IPS DF 6.9 (cell line): ENCODE measurements around the gene DLL3.
A peak's percentile ranks its signal among the peaks of the same experiment; 100 is the strongest.

Source experiments
- DNase-seq: peaks from one replicate; pipeline ENCODE4 v3.0.0-alpha.2; 2013; ENCODE audit warnings: low read depth, low spot score
- H3K27ac ChIP-seq: one replicate; pipeline ENCODE4 v1.5.1; 2013; ENCODE audit warnings: low read length, control low read depth
- H3K27me3 ChIP-seq: 2 replicates; pipeline ENCODE4 v1.6.1; 2013; ENCODE audit warnings: mild to moderate bottlenecking, low read length; ENCODE audit not compliant: control insufficient read depth, insufficient read depth
- H3K36me3 ChIP-seq: 2 replicates; pipeline ENCODE4 v1.6.1; 2013; ENCODE audit warnings: low read length; ENCODE audit not compliant: control insufficient read depth, insufficient read depth
- H3K4me1 ChIP-seq: 2 replicates; pipeline ENCODE4 v1.6.1; 2013; ENCODE audit warnings: low read length; ENCODE audit not compliant: control insufficient read depth, insufficient read depth
- H3K4me3 ChIP-seq: 2 replicates; pipeline ENCODE4 v1.5.1; 2013; ENCODE audit warnings: mild to moderate bottlenecking, low read length
- H3K9me3 ChIP-seq: 2 replicates; pipeline ENCODE4 v1.6.1; 2013; ENCODE audit warnings: low read length, inconsistent platforms; ENCODE audit not compliant: control insufficient read depth, insufficient read depth
- WGBS: extraction: QIAGEN DNeasy Blood & Tissue Kit; methylation state at CpG from one replicate; pipeline ENCODE4 v1.1.7; 2013; ENCODE audit warnings: mixed read lengths, missing lambda C conversion rate; ENCODE audit not compliant: insufficient read length, insufficient coverage; 5-methylcytosine and 5-hydroxymethylcytosine counted together

DLL3 gene

DNA sequence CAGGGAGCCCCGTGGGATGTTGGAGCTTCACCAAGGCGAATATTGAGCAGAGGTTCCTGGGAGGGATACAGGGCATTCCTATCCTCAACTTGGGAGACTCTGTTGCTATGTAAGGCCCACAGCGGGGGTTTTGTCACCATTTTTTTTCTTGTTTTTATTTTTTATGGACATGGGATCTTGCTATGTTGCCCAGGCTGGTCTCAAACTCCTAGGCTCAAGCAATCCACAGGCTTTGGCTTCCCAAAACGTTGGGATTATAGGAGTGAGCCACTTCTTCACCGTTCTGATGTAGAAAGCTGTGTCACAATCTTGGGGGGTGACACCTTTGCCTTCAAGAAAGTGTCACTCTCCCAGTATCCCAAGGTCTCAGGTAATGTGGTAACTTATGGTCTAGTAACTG, 2.6 kb downstream of the DLL3 start:
- DNase-seq, result no peak
- no CpG with 5 or more reads among the region's 5 CpGs for WGBS
- Histone ChIP-seq H3K27ac (no peak overlapping the region), H3K27me3 (peaks cover 19% of the 10 kb centered on the region), H3K9me3 (no peaks in the 10 kb centered on the region), H3K36me3 (no peaks in the 10 kb centered on the region), H3K4me3 (no peak overlapping the region), H3K4me1 (peaks cover 3% of the 10 kb centered on the region; the same call in 1 of the 2 replicates)

DNA sequence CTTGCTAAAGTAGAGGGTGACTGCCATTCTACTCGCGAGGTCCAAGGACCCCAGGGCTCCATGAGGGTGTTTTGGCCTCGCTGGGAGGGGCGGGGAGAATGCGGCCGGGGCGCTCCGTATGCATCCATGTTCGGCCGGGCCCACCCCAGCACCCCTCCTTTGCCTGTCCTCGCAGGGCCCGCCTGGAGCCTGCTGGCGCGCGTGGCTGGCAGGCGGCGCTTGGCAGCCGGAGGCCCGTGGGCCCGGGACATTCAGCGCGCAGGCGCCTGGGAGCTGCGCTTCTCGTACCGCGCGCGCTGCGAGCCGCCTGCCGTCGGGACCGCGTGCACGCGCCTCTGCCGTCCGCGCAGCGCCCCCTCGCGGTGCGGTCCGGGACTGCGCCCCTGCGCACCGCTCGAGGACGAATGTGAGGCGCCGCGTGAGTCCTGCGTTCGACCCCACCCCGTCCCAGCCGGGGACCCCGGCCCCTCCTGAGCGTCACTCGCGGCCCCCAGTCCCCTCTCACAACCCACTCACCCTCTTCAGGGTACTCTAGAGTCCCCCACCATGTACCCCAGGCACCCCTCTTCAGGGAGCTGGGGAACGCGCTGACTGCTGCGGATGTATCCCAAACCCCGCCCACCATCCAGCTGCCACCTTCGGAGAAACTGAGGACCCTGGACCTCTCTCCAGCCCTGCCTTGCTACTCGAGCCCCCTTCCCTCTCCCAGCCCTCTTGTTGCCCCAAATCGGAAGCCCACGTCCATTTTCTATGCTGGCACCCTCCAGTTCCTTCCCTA, 4.1 kb downstream of the DLL3 start:
- DNase-seq, result no peak
- WGBS, result no CpG with 5 or more reads among the region's 69 CpGs
- H3K9me3 ChIP-seq, result no peaks in the 10 kb centered on the region

DNA sequence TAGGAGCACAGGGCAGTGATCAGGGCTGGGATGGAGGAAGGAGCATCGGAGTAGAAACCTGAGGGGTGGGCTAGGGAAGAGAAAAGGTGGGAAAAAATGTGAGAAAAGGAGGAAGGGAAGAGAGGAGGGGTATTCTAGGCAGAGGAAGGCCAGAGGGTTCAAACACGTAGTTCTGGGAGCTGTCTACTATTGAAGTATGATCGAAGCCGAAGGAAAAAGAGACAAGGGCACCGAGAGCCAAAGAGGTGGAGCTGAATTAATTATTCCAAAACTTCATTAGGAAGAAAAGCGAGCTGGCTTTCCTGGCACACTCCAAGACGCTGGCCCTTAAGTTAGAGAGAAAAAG, 7.8 kb downstream of the DLL3 start:
- Histone ChIP-seq H3K36me3 (no peaks in the 10 kb centered on the region), H3K27ac (no peak overlapping the region), H3K4me1 (no peaks in the 10 kb centered on the region), H3K4me3 (peak overlapping the region; percentile 41; the same call in 1 of the 2 replicates), H3K9me3 (no peaks in the 10 kb centered on the region), H3K27me3 (peaks cover 23% of the 10 kb centered on the region)
- no peak for DNase-seq
- no CpG with 5 or more reads among the region's 7 CpGs for WGBS

More for the DNA sequence above, 4.1 kb downstream of the DLL3 start:
- H3K4me1 ChIP-seq, result peaks cover 3% of the 10 kb centered on the region; the same call in 1 of the 2 replicates
- H3K27ac ChIP-seq, result no peak overlapping the region
- H3K27me3 ChIP-seq, result peaks cover 28% of the 10 kb centered on the region
- H3K36me3 ChIP-seq, result no peaks in the 10 kb centered on the region
- no peak overlapping the region for H3K4me3 ChIP-seq

DNA sequence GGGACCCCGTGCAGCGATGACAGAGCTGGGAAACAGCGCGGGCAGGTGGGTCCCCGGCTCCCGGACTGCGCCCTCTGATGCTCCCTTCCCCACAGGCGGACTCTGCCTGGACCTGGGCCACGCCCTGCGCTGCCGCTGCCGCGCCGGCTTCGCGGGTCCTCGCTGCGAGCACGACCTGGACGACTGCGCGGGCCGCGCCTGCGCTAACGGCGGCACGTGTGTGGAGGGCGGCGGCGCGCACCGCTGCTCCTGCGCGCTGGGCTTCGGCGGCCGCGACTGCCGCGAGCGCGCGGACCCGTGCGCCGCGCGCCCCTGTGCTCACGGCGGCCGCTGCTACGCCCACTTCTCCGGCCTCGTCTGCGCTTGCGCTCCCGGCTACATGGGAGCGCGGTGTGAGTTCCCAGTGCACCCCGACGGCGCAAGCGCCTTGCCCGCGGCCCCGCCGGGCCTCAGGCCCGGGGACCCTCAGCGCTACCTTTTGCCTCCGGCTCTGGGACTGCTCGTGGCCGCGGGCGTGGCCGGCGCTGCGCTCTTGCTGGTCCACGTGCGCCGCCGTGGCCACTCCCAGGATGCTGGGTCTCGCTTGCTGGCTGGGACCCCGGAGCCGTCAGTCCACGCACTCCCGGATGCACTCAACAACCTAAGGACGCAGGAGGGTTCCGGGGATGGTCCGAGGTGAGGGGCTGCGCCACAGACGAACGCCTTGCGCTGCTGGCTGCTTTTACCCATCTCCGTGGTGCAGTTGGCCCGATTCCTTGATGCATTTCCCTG, 8.4 kb downstream of the DLL3 start:
- peak; percentile 68 for DNase-seq
- Histone ChIP-seq H3K27ac (no peak overlapping the region), H3K36me3 (no peaks in the 10 kb centered on the region), H3K4me1 (no peaks in the 10 kb centered on the region), H3K4me3 (peak overlapping the region; percentile 41; the same call in 1 of the 2 replicates), H3K9me3 (no peaks in the 10 kb centered on the region), H3K27me3 (peaks cover 23% of the 10 kb centered on the region)
- WGBS, result no CpG with 5 or more reads among the region's 96 CpGs

DNA sequence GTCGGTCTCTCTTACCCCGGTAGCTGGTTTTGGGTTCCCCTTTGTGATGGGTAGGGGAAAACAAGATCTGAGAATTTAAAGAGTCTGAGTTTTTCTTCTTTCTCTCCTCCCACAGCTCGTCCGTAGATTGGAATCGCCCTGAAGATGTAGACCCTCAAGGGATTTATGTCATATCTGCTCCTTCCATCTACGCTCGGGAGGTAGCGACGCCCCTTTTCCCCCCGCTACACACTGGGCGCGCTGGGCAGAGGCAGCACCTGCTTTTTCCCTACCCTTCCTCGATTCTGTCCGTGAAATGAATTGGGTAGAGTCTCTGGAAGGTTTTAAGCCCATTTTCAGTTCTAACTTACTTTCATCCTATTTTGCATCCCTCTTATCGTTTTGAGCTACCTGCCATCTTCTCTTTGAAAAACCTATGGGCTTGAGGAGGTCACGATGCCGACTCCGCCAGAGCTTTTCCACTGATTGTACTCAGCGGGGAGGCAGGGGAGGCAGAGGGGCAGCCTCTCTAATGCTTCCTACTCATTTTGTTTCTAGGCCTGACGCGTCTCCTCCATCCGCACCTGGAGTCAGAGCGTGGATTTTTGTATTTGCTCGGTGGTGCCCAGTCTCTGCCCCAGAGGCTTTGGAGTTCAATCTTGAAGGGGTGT, 9.1 kb downstream of the DLL3 start:
- Histone ChIP-seq H3K4me1 (no peaks in the 10 kb centered on the region), H3K36me3 (no peaks in the 10 kb centered on the region), H3K27me3 (peaks cover 23% of the 10 kb centered on the region), H3K4me3 (peak overlapping the region; percentile 41; the same call in 1 of the 2 replicates), H3K9me3 (no peaks in the 10 kb centered on the region), H3K27ac (no peak overlapping the region)
- WGBS, result no CpG with 5 or more reads among the region's 24 CpGs
- DNase-seq, result no peak

DNA sequence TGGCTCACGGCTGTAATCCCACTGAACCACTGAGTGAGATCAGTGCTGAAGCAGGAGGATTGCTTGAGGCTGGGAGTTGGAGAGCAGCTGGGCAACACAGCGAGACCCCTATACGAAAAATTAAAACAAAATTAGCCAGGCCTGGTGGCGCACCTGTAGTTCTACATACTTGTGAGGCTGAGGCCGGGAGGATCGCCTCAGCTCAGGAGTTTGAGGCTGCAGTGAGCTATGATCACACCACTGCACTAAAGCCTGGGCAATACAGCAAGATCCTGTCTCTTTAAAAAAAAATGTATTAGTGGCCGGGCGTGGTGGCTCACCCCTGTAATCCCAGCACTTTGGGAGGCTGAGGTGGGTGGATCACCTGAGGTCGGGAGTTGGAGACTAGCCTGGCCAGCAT, 9.9 kb downstream of the DLL3 start:
- Histone ChIP-seq H3K36me3 (no peaks in the 10 kb centered on the region), H3K27me3 (peaks cover 21% of the 10 kb centered on the region), H3K4me3 (no peak overlapping the region), H3K9me3 (no peaks in the 10 kb centered on the region), H3K27ac (no peak overlapping the region), H3K4me1 (no peaks in the 10 kb centered on the region)
- WGBS, result no CpG with 5 or more reads among the region's 9 CpGs
- no peak for DNase-seq

DNA sequence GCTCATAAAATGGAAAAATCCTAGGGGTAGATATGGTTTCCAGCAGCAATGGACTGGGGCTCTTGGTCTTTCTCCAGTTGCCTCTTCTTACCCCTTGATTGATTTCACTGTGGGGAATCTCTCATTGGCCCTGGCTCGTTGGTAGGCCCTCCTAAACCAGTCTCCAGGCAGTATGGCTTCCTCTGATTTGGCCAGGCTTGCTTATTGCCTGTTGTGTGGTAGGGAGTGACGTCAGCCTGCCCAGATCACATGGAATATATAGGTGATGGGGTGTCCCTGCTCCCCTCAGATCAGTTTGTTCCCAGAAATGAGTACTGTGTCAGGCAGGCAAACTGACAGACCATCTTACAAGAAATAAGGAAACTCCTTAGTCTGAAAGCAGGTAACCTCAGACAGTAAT, 10.5 kb downstream of the DLL3 start:
- no peak overlapping the region for H3K4me3 ChIP-seq
- no peaks in the 10 kb centered on the region for H3K9me3 ChIP-seq
- no CpG with 5 or more reads among the region's 2 CpGs for WGBS
- H3K4me1 ChIP-seq, result no peaks in the 10 kb centered on the region
- DNase-seq, result no peak
- H3K27me3 ChIP-seq, result peaks cover 21% of the 10 kb centered on the region
- no peaks in the 10 kb centered on the region for H3K36me3 ChIP-seq
- H3K27ac ChIP-seq, result no peak overlapping the region

DNA sequence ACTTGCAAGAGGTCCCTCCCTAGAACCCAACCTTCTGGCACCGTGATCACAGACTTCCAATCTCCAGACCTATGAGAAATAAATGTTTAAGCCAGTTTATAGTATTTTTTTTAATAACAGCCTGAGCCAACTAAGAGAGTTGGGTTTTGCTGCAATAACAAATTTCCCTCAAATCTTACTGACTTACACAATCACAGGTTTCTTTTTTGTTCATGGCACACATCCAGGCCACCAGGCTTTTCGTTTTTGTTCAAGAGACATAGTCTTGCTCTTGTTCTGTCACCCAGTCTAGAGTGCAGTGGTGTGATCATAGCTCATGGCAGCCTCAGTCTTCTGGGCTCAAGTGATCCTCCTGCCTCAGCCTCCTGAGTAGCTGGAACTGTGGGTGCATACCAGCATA, 14.2 kb downstream of the DLL3 start:
- WGBS, result no CpG with 5 or more reads among the region's 2 CpGs
- peaks cover 7% of the 10 kb centered on the region; the same call in 1 of the 2 replicates for H3K27me3 ChIP-seq

DNA sequence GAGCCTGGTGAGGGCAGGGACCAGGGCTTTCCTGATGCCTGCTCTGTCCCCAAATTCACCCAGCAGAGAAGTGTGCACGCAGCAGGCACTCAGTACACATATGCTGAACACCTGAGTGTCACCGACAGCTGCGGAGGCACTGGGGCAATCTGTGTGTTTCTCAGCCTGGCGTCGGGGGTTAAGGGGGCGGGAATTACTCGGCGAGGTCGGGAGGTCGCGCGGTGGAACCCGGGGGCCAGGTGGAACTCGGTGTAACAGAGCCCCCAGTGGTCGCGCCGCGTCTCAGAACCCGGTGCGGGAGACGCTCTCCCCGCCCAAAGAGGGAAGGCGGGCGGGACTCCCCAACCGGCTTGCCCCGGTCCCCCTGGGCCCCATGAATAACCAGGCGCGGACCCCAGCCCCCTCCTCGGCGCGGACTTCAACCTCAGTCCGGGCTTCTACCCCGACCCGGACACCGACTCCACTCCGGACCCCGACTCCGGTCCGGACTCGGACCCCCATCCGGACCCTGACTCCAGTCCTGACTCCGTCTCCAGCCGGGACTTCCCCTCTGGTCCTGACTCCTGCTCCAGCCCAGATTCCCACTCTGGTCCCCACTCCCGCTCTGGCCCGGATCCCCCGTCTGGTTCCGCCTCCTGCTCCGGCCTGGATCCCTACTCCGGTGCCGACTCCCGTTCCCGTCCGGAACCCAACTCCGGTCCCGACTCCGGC, 16.2 kb downstream of the DLL3 start, which contains the start of gene SELENOV:
Gene SELENOV (plus strand): TSS at position 300 of the 711 bp plus-strand sequence. CDS start 74 bp downstream, at position 374.
- Histone ChIP-seq H3K36me3 (no peaks in the 10 kb centered on the region), H3K4me1 (no peaks in the 10 kb centered on the region; the same call in 1 of the 2 replicates), H3K9me3 (no peaks in the 10 kb centered on the region), H3K27ac (no peak within 1 kb of the TSS), H3K4me3 (peak within 1 kb of the TSS; percentile 95), H3K27me3 (no peaks in the 10 kb centered on the region; the same call in 1 of the 2 replicates)
- WGBS, result no CpG with 5 or more reads among the region's 56 CpGs
- DNase-seq, result peak; percentile 82

More for the DNA sequence above, 14.2 kb downstream of the DLL3 start:
- H3K4me3 ChIP-seq, result no peak overlapping the region
- H3K4me1 ChIP-seq, result no peaks in the 10 kb centered on the region
- H3K9me3 ChIP-seq, result no peaks in the 10 kb centered on the region
- DNase-seq, result no peak
- no peak overlapping the region for H3K27ac ChIP-seq
- no peaks in the 10 kb centered on the region for H3K36me3 ChIP-seq
